HG03565 (cell line): Measurements from ENCODE around the gene PDHA2.
"Not testable (repeated sequence)": the region's sequence is repeated elsewhere in the genome, so short reads cannot be mapped to it uniquely, and the experiment has no call there.

Source experiments
- ATAC-seq: cut with Tn5 transposase; IDR thresholded peaks from one replicate; pipeline ENCODE4 v1.9.1; 2021; ENCODE audit warnings: mild to moderate bottlenecking, moderate library complexity; ENCODE audit not compliant: unreplicated experiment

PDHA2 gene

DNA sequence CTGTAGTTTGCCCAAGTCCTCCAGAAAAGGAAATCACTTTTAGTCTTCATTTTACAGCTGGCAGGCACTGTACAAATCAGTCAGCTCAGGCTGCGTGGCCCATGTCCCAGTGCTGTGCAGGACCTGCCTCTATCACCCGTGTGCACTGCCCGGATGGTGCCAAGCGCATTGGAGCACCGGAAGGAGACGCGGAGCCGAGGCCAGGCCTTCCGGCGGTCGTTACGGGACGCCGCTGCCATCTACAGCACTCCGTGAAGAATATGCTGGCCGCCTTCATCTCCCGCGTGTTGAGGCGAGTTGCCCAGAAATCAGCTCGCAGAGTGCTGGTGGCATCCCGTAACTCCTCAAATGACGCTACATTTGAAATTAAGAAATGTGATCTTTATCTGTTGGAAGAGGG is at the start of gene PDHA2:
Gene PDHA2, plus strand, starts transcription at position 203 of the 400 bp plus-strand sequence. Its CDS starts 58 bp downstream, at position 261.
- no peak for ATAC-seq

DNA sequence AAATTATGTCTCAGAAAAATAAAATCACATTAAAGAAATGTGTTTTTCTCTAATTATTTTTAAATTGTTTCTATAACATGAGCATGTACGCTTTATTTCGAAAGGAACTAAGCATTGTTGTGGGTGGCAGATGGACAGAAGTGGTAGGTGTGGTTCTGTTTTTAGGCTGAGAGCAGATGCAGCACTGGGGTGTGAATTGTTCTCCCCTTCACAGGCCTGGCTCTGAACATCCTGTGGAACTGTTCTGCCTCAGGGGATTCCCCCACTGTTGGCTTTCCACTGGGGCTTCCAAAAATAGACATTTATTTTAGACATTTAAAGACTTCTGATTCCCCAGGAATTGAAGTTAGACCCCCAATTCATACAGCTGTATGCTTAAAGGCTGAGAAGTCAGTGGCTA is 41.9 kb upstream of the PDHA2 start:
- no peak for ATAC-seq

GRCh38 chr4:95798727-95799126 is 41.2 kb upstream of the PDHA2 start:
- no peak for ATAC-seq

DNA sequence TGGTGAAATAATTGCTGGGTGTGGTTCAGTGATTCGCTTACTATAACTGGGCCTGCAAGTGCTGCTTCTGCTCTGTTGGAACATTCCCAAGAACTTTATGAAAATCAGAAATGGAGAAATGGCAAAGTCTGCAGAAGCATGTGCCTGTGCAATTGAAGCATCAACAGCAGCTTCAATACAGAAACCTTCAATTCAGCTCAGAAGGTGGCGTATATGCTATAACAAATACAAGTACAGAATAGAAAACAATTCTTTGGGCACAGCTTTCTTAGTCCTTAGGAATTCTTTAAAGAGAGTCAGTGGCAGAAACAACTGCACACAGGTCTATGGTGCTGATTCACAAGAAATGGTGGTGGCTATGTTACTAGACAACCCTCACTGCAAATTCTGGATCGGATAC is 18.0 kb upstream of the PDHA2 start:
- ATAC-seq = no peak

DNA sequence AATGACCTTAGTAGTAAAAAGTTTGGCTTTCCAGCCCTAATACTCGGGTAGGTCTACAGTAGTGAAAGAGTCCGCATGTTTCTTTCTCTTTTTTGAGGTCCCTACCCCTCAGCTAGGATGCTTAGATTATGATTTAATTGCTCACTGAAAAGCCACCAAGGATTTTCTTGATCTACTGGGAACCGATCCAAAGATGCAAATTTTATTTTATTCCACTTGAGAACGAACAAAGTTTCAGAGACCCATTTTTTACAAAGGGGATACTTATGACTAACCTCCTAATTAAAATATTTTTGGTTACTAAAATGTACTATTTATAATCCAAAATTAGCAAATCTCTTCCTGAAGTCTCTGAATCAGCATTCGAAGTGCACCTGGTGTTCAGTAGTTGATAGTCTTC is 14.3 kb upstream of the PDHA2 start:
- ATAC-seq = no peak

GRCh38 chr4:95830651-95831050 is 9.2 kb upstream of the PDHA2 start:
- ATAC-seq = no peak

- no peak for ATAC-seq
Observed at GRCh38 chr4:95831166-95831565, 8.7 kb upstream of the PDHA2 start.

DNA sequence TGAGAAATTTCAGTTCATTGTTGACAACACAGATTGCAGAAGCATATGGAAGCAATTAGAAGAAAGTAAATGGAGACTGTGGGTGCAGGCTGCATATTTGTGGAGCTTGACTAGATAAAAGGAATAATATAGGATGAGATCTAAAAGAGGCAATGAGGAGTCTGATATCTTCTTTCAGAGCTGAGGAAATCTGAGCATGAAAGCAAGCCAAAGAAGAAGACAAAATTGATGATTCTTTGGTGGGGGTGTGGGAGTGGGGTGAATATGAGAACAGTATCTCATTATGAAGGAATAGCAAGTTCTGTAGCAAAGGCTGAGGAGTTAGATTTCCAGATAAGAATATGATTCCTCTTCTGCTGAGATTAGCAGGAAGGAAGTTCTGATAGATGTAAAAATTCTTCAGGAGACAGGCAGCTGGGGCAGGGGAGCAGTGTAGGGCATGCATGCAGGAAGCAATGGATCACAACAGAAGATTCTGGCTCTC is 6.1 kb upstream of the PDHA2 start:
- ATAC-seq = no peak

DNA sequence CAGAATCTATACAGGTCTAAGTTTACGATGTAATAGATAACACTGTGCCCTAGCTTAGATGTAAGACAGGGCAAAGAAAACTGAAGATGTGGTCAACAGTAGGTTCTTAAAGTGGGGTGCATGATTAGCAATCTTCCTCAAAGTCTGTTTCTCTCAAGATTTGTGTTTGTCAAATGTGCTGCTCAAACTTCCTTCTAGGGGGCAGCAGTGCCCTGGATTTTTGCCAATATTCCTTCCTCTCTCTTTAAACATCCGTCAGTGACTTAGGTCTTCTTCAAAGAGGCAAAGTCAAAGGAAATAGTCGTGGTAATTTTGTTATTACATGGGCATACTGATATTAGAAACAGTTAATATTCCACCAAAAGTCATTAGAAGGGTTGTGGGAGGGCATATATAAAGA is 4.2 kb upstream of the PDHA2 start:
- ATAC-seq = no peak

GRCh38 chr4:95838192-95838591 is 1.7 kb upstream of the PDHA2 start:
- ATAC-seq = no peak

- no peak for ATAC-seq
Observed at GRCh38 chr4:95847908-95848460, 8.1 kb downstream of the PDHA2 start.

DNA sequence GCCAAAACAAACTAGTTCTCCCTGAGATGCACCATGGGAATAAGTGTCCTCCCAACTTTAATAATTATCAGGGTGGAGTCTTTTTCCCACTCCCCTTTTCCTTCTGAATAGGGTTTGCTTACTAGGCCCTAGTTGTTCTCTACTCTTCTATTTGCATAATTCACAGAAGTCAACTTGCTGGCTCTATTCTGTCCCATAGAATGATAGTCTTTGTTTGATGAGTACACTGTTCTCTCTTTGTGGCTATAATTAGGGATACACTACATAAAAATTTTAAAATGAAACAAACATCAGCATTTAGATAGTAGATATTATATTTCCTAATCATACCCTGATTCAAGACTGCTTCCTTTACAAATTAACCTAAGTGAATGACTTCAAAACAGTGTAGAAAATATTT is 10.3 kb downstream of the PDHA2 start:
- no peak for ATAC-seq

DNA sequence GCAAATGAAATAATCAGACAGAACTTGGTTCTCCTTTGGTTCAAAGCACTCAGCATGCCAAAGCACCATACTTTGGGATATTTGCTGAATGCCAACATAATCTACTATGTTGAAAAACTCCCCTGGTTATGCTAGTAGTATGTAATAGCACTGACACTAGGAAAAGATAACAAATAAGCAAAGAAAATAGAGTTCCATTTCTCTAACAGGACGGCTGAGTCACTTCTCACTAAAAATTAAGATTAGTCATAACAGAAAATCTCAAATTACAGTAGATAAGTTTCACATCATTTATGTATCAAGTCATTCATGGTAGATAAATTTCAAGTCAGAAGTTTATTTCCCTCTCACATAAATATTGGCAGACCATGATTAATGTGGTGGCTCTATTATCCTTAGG is 17.9 kb downstream of the PDHA2 start:
- no peak for ATAC-seq

DNA sequence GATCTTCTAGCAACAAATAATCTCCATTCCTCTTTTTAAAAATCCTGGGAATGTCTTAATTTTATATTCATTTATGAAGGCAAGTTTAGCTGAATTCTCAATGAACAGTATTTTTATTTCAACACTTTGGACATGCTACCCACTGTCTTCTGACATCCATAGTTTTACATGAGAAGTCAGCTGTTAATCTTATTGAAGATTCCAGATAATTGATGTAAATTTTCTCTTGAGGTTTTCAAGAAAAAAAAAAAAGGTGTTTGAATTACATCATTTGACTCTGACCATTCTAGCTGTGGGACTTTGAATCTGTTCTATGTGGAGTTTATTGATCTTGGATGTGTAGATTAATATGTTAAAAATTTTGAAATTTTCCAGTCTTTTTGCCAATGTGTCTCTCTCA is 28.0 kb downstream of the PDHA2 start:
- no peak for ATAC-seq

DNA sequence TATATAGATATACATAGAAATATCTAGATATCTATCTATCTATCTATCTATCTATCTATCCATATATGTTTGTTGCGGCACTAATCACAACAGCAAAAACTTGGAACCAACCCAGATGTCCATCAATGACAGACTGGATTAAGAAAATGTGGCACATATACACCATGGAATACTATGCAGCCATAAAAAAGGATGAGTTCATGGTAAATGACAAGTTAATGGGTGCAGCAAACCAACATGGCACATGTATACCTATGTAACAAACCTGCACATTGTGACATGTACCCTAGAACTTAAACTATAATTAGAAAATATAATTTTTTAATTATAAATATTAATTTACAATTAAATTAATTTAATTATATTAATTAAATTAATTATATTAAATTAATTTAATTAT is 29.5 kb downstream of the PDHA2 start:
- ATAC-seq = not testable (repeated sequence)

GRCh38 chr4:95869961-95870500 is 30.1 kb downstream of the PDHA2 start:
- no peak for ATAC-seq

DNA sequence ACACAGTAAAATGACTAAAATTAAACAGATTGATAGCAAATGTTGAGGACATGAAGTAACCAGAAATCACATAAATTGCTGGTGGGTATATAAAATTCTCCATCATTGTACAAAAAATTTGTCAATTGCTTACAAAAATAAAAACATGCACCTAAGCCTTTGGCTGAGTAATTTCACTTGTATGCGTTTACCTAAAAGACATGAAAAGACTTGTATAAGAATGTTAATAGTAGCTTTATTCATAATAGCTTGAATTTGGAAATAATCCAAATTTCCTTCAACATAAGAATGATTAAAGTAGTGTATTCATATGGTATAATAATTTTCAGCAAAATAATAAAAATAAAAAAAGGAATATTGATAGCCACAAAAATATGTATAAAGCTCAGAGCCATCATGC is 37.7 kb downstream of the PDHA2 start:
- ATAC-seq = no peak

- ATAC-seq = no peak
Observed at GRCh38 chr4:95887551-95887950, 47.7 kb downstream of the PDHA2 start.

DNA sequence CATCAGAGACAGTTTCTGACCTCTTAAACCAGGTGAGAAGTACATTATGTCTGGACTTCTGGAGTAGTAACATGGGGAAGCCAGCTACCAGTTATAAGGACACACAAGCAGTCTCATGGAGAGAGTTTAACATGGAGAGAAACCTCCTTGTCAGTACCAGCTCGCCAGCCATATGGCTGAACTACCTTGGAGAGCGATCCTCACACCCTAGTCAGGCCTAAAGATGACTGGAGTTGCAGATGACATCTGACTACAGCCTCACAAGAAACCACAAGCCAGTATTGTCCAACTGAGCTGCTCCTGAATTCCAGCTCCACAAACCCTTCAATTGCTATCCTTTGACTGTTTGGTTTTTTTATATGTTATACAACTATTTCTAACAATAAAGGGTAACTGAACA is 49.8 kb downstream of the PDHA2 start:
- no peak for ATAC-seq
